Naive thymus-derived CD8-positive, alpha-beta T cell (primary cell): ENCODE results near the gene MAP3K20. TPM values are rescaled to one million over a fixed set of nuclear protein-coding genes. Genes with fewer than 3 reads are reported as not detected.
A peak's percentile ranks its signal among the peaks of the same experiment; 100 is the strongest.
"Not testable (repeated sequence)": the region's sequence is repeated elsewhere in the genome, so short reads cannot be mapped to it uniquely, and the experiment has no call there.

Experiments used
- ATAC-seq, 2 donors: fragments of 150-1000 bp; cut with Tn5 transposase in 1 of 2; sonication (Bioruptor Pico), chemical (Tn5 transposase) in 1 of 2; 1 replicate in 1 of 2; 2 replicates in 1 of 2; pipeline ENCODE4 v1.10.0; 2021; ENCODE audit warnings: mild to moderate bottlenecking in 2 of 2, moderate library complexity in 2 of 2
- POLR2A ChIA-PET: fragments of 350-600 bp; sonication (Branson Sonifier 250); formaldehyde crosslinking; loops from one replicate; lab custom pipeline; 2021; ENCODE audit warnings: antibody characterized with exemption; lab: Charles Lee
- DNase-seq, 10 donors: peaks; one replicate each; pipeline versions ENCODE4 v3.0.0 to v3.0.0-alpha.2; 2020 to 2022
- H3K27ac Mint-ChIP-seq, 10 donors: one replicate each; pipeline ENCODE4 v1.8.0; 2020 to 2022; ENCODE audit warnings: mild to moderate bottlenecking in 10 of 10, mixed read lengths in 10 of 10, moderate library complexity in 4 of 10, inconsistent platforms in 1 of 10
- H3K27me3 Mint-ChIP-seq, 5 donors: one replicate each; pipeline ENCODE4 v1.8.0; 2021 to 2022; ENCODE audit warnings: mixed read lengths in 5 of 5
- H3K36me3 Mint-ChIP-seq, 3 donors: one replicate each; pipeline ENCODE4 v1.8.0; 2020 to 2022; ENCODE audit warnings: mixed read lengths in 3 of 3, mild to moderate bottlenecking in 2 of 3, inconsistent platforms in 1 of 3
- H3K4me1 Mint-ChIP-seq, 4 donors: one replicate each; pipeline ENCODE4 v1.8.0; 2021 to 2022; ENCODE audit warnings: mixed read lengths in 4 of 4
- H3K4me3 Mint-ChIP-seq, 10 donors: one replicate each; pipeline ENCODE4 v1.8.0; 2020 to 2022; ENCODE audit warnings: mild to moderate bottlenecking in 10 of 10, mixed read lengths in 10 of 10, moderate library complexity in 6 of 10, inconsistent platforms in 1 of 10
- H3K9me3 Mint-ChIP-seq, 9 donors: one replicate each; pipeline ENCODE4 v1.8.0; 2020 to 2022; ENCODE audit warnings: mixed read lengths in 9 of 9, mild to moderate bottlenecking in 3 of 9, inconsistent platforms in 1 of 9, moderate library complexity in 1 of 9
- polyA plus RNA-seq, 3 donors: library from polyadenylated mRNA; unstranded; fragments of 300-500 nt; fragmentation: Illumina TruSeq; gene quantifications; one replicate each; pipeline ENCODE4 v1.2.3, GENCODE V29; 2021
- total RNA-seq, 8 experiments: library from RNA in 2 of 8; stranded (reverse) in 2 of 8; gene quantifications; one replicate each; pipeline ENCODE4 v1.2.3 and lab custom pipeline; 2021 to 2026

MAP3K20 gene
- under 1 TPM; 0.74 to 0.78 TPM for total RNA-seq
- polyA plus RNA-seq, result 1 to 10 TPM in 1 of 3 donors, under 1 TPM in 1, not detected in 1; 0.42 to 2.6 TPM
- 0.07 to 7.3 (median 0.84) reads per million in 6 experiments for total RNA-seq (lab: John Stamatoyannopoulos, UW)

DNA sequence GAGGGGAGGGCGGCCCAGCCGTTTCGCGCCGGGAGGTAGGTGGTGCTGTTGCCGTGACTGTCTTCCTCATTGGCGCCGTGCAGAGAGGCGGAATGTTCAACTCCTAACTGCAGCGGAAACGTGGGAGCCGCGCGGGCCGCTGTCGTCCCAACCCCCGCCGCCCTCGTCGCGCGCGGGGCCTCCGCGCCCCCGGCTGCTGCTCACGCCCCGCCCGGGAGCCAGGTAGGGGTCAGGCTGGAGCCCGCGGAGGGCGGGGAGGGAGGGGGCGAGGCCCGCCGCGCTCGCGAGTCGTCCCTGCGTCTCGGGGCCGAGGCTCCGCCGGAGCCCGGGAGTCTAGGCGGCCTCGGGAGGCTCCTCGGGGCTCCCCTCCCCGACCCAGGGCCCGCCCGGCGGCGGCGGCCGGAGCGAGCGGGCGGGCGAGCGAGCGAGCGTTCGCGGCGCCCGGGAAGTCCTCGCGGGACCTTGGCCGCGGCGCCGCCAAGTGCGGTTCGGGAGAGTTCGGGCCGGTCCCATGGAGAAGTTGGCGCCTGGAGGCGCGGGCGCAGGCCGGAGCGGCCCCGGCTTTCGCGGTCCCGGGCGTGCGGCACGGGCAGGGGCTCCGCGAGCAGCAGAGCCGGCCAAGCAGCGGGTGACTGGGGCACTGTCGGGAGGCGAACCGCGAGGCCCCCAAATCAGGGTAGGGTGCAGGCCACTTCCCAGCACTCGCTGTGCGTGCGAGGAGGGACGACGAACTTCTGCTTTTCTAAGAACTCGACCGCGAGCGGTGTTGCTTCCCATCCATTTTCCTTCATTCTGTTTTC is at the start of gene MAP3K20:
Gene MAP3K20 (plus strand): TSS at position 66 of the 800 bp plus-strand sequence. CDS start 15,186 bp downstream, outside the sequence.
- DNase-seq (peak in 6 of 10 donors; percentile 6 to 28 (median 20)), ATAC-seq (peak; percentile 66 to 77)
- H3K36me3 Mint-ChIP-seq, result peaks cover 0 to 2% (median 0%) of the 10 kb centered on the region in 3 donors
- H3K9me3 Mint-ChIP-seq, result peaks cover 0 to 2% (median 0%) of the 10 kb centered on the region in 9 donors
- peaks cover 0 to 9% (median 4%) of the 10 kb centered on the region in 4 donors for H3K4me1 Mint-ChIP-seq
- peaks cover 19 to 44% (median 28%) of the 10 kb centered on the region in 5 donors for H3K27me3 Mint-ChIP-seq
- POLR2A ChIA-PET, result no interaction called here
- peak within 1 kb of the TSS; percentile 64 to 87 (median 79) for H3K4me3 Mint-ChIP-seq
- H3K27ac Mint-ChIP-seq, result peak within 1 kb of the TSS in 1 of 10 donors; percentile 65

DNA sequence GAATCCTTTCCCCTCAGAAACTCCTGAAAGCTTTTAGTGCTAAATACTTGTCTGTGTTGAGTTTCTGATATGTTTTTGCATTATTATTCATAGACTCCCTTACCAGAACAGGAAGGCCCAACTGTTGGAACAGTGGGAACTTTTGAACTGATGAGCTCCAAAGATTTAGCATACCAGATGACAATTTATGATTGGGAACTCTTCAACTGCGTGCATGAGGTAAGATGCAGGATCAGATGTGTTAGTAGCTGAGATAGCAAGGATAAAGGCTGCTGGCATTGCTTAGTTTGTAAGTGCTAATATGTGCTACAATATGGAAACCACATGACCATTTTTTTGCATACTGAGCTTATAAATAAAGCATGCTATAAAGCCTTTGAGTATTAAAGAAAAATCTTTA is 49.2 kb upstream of the MAP3K20 start:
- no peak for ATAC-seq

DNA sequence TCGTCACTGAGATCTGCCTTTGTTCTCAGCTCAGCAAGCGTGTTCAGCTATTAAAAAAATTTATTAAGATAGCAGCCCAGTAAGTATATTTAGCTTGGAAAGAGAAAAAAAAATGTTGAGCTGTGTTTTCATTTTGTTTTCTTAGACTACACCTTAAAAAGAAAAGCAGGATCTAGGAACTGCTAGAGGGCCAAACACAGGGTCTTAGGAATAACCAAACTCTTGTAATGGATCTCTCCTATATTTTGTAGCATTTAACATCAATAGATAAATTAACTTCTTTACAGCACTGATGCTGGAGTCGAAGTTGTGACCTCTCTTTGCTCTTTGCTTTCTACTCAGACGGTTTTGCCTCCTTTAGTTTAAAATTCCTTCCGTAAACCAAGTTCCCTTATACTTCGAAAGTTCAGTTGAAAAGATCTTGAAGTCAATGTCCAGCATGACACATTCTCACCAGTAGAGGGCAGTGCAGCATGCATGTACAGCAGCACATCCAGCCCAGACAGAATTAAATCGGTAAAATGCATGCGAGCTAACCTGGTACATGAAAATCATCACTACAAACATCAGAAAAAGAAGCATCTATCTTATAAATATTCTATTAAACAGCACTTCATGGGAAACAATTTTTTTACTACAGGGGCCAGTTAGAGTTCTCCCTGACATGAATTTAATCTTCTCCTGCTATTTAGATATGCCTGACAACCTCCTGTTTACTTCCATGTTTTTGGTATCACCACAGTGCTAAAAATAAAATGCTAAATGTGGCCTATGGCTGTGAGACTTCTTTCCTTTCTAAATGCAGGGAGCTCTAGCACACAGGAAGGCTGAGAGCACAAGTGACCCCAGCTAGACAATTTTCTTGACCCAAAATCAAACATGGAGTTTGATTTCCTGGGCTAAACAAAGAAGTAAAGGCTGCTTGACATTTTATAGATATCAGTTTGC is 48.2 kb upstream of the MAP3K20 start:
- Mint-ChIP-seq H3K4me1 (peaks cover 0 to 7% (median 1%) of the 10 kb centered on the region in 4 donors), H3K36me3 (no peaks in the 10 kb centered on the region), H3K9me3 (no peaks in the 10 kb centered on the region), H3K27ac (no peak overlapping the region), H3K27me3 (peaks cover 0 to 8% (median 3%) of the 10 kb centered on the region in 5 donors), H3K4me3 (no peak overlapping the region)
- ATAC-seq (peak; percentile 62 to 76), DNase-seq (peak; percentile 40 to 86 (median 64))
- POLR2A ChIA-PET, result interaction anchor here (0.6 to 0.9 kb wide), 2 partner anchors 183 to 322 kb away, joined by 3 read pairs; no protein-coding TSS in a partner anchor

More for the DNA sequence above, 49.2 kb upstream of the MAP3K20 start:
- no peak overlapping the region for H3K27ac Mint-ChIP-seq
- H3K9me3 Mint-ChIP-seq, result no peaks in the 10 kb centered on the region
- POLR2A ChIA-PET, result no interaction called here
- H3K27me3 Mint-ChIP-seq, result peaks cover 0 to 8% (median 3%) of the 10 kb centered on the region in 5 donors
- DNase-seq, result no peak
- peaks cover 0 to 7% (median 1%) of the 10 kb centered on the region in 4 donors for H3K4me1 Mint-ChIP-seq
- H3K36me3 Mint-ChIP-seq, result no peaks in the 10 kb centered on the region
- no peak overlapping the region for H3K4me3 Mint-ChIP-seq

DNA sequence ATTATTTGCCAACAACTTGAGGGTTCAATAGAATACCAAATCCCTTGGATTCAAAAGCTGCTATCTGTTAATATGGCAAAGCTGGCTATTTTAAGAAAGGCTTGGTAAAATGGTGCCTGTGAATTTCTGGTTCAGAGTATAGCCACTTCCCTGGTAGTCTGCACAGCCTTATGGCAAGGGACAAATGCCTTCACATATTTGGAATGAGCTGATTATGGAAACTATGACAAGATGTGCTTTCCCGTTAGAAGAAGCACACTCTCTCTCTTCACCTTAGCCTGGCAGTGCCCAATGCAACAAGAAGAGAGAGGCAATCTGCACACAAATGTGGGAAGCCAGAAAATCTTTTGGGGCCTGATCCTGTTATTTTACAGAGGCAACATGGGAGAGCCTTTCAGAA is 47.5 kb upstream of the MAP3K20 start:
- POLR2A ChIA-PET, result interaction anchor here (0.6 to 0.9 kb wide), 2 partner anchors 182 to 321 kb away, joined by 3 read pairs; no protein-coding TSS in a partner anchor
- peaks cover 0 to 7% (median 1%) of the 10 kb centered on the region in 4 donors for H3K4me1 Mint-ChIP-seq
- ATAC-seq (no peak), DNase-seq (no peak)
- no peaks in the 10 kb centered on the region for H3K36me3 Mint-ChIP-seq
- no peaks in the 10 kb centered on the region for H3K9me3 Mint-ChIP-seq
- H3K27ac Mint-ChIP-seq, result no peak overlapping the region
- peaks cover 0 to 9% (median 3%) of the 10 kb centered on the region in 5 donors for H3K27me3 Mint-ChIP-seq
- H3K4me3 Mint-ChIP-seq, result no peak overlapping the region

DNA sequence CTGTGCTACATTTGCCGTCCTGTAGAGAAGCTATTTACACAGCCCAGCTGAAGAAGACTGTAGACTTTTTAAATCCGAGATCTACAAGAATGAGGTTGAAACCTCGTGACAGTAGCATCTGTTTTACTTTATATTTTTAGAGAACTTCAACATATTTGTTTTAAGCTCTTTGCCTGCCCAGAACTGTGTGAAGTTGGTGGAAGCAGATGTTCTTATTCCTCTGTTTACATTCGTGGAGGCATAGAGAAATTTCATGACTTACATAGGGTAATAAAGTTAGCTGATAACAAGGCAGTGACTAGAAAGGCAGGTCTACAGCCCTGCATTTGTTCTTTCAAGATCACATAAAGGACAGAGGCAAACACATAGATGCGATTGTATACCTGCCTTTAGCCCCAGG is 47.0 kb upstream of the MAP3K20 start:
- Mint-ChIP-seq H3K27me3 (peaks cover 0 to 9% (median 3%) of the 10 kb centered on the region in 5 donors), H3K4me3 (no peak overlapping the region), H3K4me1 (peaks cover 0 to 7% (median 1%) of the 10 kb centered on the region in 4 donors), H3K27ac (no peak overlapping the region), H3K9me3 (no peaks in the 10 kb centered on the region), H3K36me3 (no peaks in the 10 kb centered on the region)
- POLR2A ChIA-PET, result no interaction called here
- DNase-seq, result no peak
- no peak for ATAC-seq

DNA sequence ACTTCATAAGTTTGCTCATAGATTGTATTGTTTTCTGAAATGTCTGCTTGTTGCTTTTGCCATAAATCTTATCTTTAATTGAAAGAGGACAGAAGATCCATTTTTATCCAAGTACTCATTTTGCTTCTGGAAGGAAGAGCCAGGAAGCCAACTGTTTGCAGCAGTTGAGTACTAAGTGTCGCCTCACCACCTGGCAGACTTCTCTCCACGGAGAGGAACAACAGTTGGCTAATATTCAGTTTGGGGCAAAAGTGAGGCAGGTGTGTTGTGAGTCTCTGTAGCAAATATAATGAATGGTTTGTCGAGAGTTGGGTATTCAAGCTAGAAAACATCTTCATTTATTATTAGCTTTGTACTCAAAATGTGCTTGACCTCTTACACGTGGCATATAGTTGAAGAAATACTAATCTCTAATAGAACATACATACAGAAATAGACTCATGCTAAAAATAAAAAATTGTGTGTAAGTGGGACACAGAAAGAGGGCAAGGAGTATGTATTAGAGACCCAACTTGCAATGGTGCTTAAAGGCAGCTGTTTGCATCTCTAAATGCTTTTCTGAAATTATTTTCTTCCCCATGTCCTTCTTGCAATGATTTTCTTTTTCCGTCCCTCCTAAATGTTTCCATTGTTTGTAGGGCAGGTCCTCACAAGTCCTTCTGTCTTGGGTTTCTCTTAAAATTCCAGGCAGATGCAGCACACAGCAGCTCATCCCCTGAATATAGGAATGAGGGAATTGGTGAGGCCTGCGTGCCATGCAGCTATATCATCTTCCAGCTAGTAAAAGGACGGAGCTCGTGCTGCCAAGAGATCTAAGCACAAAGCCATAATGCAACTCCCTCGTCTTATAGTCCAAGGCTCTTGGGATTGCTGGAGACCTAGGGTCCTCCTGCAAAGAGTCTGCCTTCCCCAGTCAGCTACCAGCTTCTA is 44.8 kb upstream of the MAP3K20 start:
- POLR2A ChIA-PET, result no interaction called here
- Mint-ChIP-seq H3K9me3 (no peaks in the 10 kb centered on the region), H3K4me1 (peaks cover 0 to 7% (median 2%) of the 10 kb centered on the region in 4 donors), H3K27me3 (peaks cover 0 to 4% (median 3%) of the 10 kb centered on the region in 5 donors), H3K27ac (no peak overlapping the region), H3K4me3 (no peak overlapping the region), H3K36me3 (no peaks in the 10 kb centered on the region)
- no peak for ATAC-seq
- DNase-seq, result no peak

DNA sequence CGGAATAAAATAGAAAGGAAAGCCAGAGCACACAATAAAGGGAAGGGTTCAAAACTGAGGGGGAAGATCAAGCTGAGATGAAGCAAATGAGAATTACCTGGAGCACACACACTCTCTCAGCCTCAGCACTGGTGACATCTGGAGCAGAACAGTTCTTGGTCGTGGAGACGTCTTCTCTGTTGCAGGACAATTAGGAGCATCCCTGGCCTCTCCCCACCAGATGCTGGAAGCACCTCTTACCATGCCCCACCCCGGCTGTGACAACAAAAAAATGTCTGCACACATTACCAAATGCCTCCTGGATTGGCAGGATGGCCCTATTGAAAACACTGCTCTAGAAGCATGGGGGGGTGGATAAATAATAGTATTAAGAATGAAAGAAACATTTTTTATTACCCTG is 43.6 kb upstream of the MAP3K20 start:
- ATAC-seq, result no peak
- DNase-seq, result no peak
- POLR2A ChIA-PET, result no interaction called here
- H3K4me3 Mint-ChIP-seq, result no peak overlapping the region
- peaks cover 0 to 4% (median 3%) of the 10 kb centered on the region in 5 donors for H3K27me3 Mint-ChIP-seq
- peaks cover 0 to 7% (median 2%) of the 10 kb centered on the region in 4 donors for H3K4me1 Mint-ChIP-seq
- no peaks in the 10 kb centered on the region for H3K36me3 Mint-ChIP-seq
- no peak overlapping the region for H3K27ac Mint-ChIP-seq
- no peaks in the 10 kb centered on the region for H3K9me3 Mint-ChIP-seq

DNA sequence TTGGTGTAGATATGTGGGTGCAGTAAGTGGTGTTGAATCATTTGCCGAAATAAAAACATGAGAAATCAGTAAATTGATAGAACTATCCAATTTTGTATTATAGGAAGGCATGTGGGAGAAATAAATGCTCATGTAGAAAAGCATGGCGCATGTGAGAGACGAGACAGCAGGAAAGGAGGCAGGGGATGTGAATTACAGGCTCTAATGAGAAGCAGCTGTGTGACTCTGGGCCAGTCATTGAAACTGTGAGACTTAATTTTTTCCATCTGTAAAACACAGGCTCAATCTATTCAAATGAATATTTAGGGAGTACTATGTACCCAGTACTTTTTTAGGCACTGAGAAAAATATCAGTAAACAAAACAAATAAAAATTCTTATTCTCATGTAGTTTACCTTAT is 42.6 kb upstream of the MAP3K20 start:
- Mint-ChIP-seq H3K27ac (no peak overlapping the region), H3K4me3 (no peak overlapping the region), H3K36me3 (no peaks in the 10 kb centered on the region), H3K9me3 (no peaks in the 10 kb centered on the region), H3K4me1 (peaks cover 0 to 2% (median 0%) of the 10 kb centered on the region in 4 donors), H3K27me3 (peaks cover 0 to 3% (median 0%) of the 10 kb centered on the region in 5 donors)
- DNase-seq (no peak), ATAC-seq (no peak)
- POLR2A ChIA-PET, result no interaction called here

DNA sequence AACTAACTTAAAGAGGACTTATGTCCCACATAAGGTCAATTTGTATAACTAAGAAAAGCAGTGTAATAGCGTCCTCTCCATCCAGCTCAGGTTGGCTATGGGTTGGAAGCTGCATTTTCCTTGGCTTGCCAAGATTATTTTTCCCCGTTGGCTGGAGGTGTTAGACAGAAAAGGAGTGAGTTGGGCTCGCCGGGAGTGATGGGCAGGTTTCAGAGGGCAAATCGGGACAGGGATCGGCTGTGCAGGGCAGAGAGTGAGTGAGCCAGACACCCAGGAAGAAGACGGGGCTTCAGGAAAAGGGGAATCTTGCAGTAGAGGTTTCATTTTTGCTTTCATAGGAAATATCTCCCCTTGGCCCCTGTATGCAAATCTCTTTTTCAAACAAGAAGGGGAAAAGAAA is 41.5 kb upstream of the MAP3K20 start:
- no peak for DNase-seq
- Mint-ChIP-seq H3K4me1 (peaks cover 0 to 2% (median 0%) of the 10 kb centered on the region in 4 donors), H3K36me3 (no peaks in the 10 kb centered on the region), H3K27me3 (peaks cover 0 to 3% (median 0%) of the 10 kb centered on the region in 5 donors), H3K4me3 (no peak overlapping the region), H3K9me3 (no peaks in the 10 kb centered on the region), H3K27ac (no peak overlapping the region)
- no peak for ATAC-seq
- POLR2A ChIA-PET, result interaction anchor here (0.6 kb wide), 1 partner anchor 64 kb away, joined by 3 read pairs; no protein-coding TSS in a partner anchor

DNA sequence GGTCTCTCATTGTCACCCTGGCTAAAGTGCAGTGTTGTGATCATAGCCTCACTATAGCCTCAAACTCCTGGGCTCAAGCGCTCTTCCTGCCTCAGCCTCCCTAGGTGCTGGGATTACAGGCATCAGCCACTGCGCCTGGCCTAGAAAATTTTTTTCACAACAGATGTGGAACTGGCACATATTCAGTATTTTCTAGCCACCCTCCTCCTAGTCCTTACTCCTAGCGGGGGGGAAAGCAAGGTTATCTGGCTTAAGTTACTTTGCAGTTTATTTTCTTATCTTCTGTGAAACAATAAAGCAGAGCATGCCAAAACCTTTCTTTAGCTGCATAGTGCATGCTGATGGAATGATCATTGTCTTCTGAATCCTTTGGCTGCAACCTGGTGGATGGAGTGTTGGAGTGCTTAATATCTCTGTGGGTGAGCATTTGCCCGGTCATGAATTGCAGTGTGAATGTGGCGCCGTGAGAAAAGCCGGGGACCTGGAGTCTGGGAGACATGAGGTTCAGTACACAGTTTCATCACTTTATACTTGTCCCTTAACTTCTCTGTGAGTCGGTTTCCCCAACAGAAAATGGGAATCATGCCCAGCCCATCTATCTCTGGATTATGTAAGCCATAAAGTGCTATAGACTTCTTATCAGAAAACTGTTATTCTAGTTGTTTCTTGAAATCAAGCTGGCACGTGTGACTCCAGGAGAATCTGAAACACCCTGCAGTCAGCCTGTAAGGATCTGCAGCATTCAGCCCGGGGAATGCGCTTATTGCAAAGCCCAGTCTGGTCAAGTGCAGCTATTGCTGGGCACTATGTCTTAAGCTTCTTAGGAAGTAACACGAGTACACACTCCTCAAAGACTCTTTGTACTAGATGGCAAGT is 38.2 kb upstream of the MAP3K20 start:
- Mint-ChIP-seq H3K9me3 (no peaks in the 10 kb centered on the region), H3K27ac (no peak overlapping the region), H3K27me3 (peaks cover 0 to 3% (median 0%) of the 10 kb centered on the region in 5 donors), H3K4me3 (no peak overlapping the region), H3K36me3 (no peaks in the 10 kb centered on the region), H3K4me1 (peaks cover 0 to 2% (median 0%) of the 10 kb centered on the region in 4 donors)
- POLR2A ChIA-PET, result no interaction called here
- DNase-seq, result no peak
- no peak for ATAC-seq

DNA sequence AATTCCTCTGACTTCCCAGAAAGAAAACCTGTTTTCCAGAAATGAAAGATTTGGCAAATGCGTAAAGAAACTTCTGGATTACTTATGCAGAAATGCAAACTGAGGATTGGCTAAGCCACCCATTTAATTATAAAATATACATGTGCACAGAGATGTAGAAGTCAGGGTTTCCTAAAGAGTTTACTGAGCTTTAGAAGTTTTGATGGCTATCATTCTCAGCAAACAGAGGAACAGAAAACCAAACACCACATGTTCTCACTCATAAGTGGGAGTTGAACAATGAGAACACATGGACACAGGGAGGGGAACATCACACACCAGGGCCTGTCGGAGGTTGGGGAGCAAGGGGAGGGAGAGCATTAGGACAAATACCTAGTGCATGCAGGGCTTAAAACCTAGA is 37.4 kb upstream of the MAP3K20 start:
- ATAC-seq, DNase-seq, H3K9me3 Mint-ChIP-seq, H3K4me1 Mint-ChIP-seq, POLR2A ChIA-PET, H3K27me3 Mint-ChIP-seq, H3K36me3 Mint-ChIP-seq, H3K27ac Mint-ChIP-seq, H3K4me3 Mint-ChIP-seq: not testable (repeated sequence)
